LoVo (cell line): ENCODE measurements around the gene DPP6.

ENCODE experiments used
- DNase-seq: peaks from one replicate; pipeline ENCODE4 v3.0.0-alpha.2; 2016; ENCODE audit warnings: low spot score

Gene DPP6

DNA sequence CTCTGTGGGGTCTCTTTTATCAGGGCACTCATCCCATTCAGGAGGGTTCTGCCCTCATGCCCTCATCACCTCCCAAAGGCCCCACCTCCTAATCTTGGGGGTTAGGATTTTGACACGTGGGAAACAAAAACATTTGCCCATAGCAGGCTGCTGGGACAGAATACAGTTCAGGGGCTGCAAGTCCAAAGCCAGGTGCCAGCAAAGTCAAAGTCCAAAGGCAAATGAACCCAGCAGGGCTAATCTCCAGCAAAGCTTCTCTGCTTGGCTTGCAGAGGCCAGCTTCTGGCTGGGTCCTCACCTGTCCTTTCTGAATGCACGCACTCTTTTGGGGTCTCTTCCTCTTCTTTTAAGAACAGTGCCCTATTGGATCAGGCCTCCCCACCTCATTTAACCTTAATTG is 359.9 kb downstream of the DPP6 start:
- no peak for DNase-seq

DNA sequence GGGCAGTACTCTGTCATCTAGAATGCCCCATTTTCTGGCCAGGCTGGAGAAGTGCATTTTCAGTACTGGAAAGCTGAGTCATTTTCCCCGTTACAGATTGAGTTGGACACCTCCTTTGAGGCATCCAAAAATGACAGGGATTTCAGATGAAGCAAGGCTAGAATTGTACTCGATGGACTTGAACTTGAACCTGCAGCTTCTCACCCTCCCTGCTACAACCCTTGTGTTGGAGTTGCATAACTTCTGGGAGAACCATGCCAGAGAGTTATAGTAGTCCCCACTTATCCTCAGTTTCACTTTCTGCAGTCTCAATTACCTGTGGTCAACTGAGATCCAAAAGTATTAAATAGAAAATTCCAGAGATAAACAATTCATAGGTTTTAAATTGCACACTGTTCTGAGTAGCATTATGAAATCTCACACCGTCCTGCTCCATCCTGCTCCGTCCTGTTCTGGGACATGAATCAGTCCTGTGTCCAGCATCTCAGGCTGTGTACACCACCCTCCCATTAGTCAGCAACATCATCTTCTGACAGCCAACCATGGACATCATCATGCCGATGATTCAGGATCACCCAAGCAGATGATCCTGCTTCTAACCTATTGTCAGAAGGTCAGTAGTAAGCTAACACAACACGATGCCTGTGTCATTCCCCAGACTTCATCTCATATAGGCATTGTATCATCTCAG is 363.7 kb downstream of the DPP6 start:
- no peak for DNase-seq

DNA sequence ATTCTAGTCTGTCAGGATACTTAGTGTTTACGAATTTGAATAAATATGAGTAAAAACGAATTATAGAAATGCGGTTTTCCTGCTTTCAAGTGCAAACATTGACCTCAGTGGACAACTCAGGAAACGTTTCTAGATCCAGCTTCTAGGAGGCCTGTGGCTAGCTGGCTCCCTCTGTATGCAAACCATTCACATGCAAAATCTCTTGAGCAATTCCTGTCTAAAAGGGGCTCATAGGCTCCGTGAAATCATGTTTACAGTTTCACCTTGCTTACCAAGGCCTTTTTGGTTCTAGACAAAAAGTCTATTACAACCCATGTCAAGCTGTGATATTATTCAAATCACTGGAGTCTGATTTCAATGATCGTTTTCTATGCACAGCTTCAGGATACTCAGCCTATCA is 364.5 kb downstream of the DPP6 start:
- no peak for DNase-seq

GRCh38 chr7:154419344-154419743 is 367.1 kb downstream of the DPP6 start:
- DNase-seq, result no peak

GRCh38 chr7:154423231-154423630 is 371.0 kb downstream of the DPP6 start:
- no peak for DNase-seq

- DNase-seq, result no peak
These were observed 372.2 kb downstream of the DPP6 start for GRCh38 chr7:154424350-154424749.

- DNase-seq, result no peak
These were observed 373.1 kb downstream of the DPP6 start for GRCh38 chr7:154425271-154425670.

GRCh38 chr7:154426778-154427177 is 374.6 kb downstream of the DPP6 start:
- DNase-seq, result no peak

GRCh38 chr7:154427533-154427932 is 375.3 kb downstream of the DPP6 start:
- no peak for DNase-seq

- no peak for DNase-seq
These were observed 377.6 kb downstream of the DPP6 start for GRCh38 chr7:154429666-154430404.

DNA sequence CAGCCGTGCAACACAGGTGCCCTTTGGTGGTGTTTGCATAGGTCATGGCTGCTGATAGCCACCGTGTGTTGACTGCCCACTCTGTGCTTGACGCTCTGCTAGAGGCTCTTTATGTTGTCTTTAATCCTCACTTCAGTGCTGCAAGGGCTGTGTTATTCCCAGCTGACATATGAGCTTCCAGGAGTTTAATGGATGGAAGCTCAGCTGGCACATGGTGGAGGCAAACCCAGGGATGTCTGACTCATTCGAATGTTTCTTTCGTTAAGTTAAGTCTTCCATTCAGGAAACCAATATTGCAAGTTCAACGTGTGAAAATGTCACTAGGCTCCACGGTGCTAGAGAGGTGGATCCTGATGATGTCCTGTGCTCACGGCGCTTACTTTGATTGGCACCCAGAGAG is 378.4 kb downstream of the DPP6 start:
- DNase-seq, result no peak

GRCh38 chr7:154431045-154431444 is 378.8 kb downstream of the DPP6 start:
- DNase-seq, result no peak

- no peak for DNase-seq
These were observed 381.7 kb downstream of the DPP6 start for GRCh38 chr7:154433632-154434598.

DNA sequence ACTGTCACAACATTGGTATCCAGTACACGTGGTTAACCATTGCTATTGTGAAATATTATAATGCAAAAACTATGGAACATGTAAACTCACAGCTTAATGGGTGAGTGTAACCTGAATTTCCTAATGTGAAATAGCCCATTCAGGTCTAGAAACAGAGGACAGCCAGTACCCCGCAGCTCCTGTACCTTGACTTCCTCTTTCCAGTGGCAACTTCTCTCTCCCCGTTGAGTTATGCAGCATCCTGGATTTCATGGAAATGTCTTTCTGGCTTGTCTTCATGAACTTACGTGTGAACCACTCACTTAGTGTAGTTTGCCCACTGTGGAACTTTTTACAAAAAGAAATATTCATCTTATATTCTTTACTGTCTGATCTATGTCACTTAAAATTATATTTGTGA is 384.4 kb downstream of the DPP6 start:
- DNase-seq, result no peak

- DNase-seq, result no peak
These were observed 385.0 kb downstream of the DPP6 start for GRCh38 chr7:154437234-154437633.

GRCh38 chr7:154438571-154439367 is 386.6 kb downstream of the DPP6 start:
- no peak for DNase-seq

DNA sequence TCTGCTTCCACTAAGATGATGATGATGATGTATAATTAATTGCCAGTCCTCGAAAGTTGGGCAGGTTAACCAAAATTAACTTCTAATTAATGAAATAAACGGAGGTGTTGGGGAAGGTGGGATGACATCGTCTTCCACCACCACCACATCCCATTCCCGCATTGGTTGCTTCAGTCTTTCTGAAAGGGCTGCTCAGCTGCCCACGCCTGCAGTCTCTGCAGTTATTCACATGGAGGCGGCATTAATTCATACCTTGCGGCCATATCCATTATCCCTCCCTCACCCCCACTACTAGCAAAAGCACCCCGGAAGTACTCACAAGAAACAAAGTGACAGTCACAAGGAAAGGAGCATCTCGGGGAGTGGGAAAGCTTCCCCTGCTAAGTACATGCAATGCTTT is 387.9 kb downstream of the DPP6 start:
- no peak for DNase-seq

- no peak for DNase-seq
These were observed 388.5 kb downstream of the DPP6 start for GRCh38 chr7:154440651-154441050.

GRCh38 chr7:154441811-154442210 is 389.6 kb downstream of the DPP6 start:
- no peak for DNase-seq

GRCh38 chr7:154442939-154443338 is 390.7 kb downstream of the DPP6 start:
- DNase-seq, result no peak

GRCh38 chr7:154450451-154450850 is 398.3 kb downstream of the DPP6 start:
- no peak for DNase-seq
